Activated CD8-positive, alpha-beta memory T cell treated with anti-CD3 and anti-CD28 coated beads, Interleukin-2, amount 50 U/mL, for 4 hours (primary cell): Measurements from ENCODE around the gene MRPL14.
A peak's percentile ranks its signal among the peaks of the same experiment; 100 is the strongest.
"Not testable (repeated sequence)": the region's sequence is repeated elsewhere in the genome, so short reads cannot be mapped to it uniquely, and the experiment has no call there.

Source experiments
- DNase-seq: peaks from one replicate; pipeline ENCODE4 v3.0.0-alpha.2; 2020

Gene MRPL14

DNA sequence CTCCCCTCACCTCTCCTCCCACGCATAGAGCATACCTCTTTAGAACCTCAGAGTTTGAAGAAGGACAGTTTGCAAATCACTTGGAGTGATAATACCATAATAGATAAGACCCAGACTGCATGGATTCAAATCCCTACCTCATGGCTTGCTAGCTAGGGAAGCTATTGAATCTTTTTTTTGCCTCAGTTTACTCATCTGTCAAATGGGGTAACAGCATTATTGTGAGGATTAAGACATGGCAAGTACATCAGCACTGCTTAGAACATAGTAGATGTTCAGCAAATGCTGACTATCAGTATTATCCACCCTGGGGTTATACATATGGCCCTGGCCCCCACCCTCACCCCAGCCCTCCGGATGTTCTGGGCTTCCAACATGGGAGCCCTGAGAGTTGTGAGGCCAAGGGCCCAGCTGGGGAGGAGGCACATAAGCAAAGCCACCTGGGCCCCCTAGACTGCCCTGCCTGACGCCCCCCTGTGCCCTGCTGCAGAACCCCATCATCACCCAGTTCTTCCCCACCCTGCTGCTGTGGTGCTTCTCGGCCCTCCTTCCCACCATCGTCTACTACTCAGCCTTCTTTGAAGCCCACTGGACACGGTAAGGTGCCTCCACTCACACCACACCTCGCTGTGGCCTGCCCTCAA is 22.2 kb upstream of the MRPL14 start:
- DNase-seq = no peak

DNA sequence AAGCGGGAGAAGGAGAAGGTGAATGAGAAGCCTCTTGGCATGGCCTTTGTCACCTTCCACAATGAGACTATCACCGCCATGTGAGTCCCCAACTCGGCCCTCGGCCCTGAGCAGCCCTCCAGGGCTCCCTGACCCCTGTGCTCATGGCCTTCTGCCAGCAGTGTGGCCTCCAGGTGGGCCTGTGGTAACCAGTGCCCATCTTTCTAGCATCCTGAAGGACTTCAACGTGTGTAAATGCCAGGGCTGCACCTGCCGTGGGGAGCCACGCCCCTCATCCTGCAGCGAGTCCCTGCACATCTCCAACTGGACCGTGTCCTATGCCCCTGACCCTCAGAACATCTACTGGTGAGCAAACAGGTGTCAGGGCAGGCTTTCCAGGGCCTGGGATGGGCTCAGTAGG is 21.1 kb upstream of the MRPL14 start:
- DNase-seq = no peak

DNA sequence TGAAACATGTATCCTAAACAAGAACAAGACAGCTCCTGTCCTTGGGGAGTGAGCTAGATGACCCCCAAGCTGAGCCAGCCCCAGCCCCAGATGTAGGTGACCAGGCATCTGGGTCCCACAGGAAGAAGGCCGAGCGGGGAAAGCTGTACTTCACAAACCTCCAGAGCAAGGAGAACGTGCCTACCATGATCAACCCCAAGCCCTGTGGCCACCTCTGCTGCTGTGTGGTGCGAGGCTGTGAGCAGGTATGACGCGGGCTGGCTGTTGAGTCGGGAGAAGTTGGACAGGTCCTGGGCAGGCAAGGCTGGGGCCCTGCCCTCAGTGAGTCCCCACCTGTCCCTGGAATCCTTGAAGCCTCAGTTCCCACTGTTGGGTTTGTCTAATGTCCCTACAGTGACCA is 20.0 kb upstream of the MRPL14 start:
- no peak for DNase-seq

GRCh38 chr6:44146685-44147084 is 19.4 kb upstream of the MRPL14 start:
- no peak for DNase-seq

- DNase-seq = no peak
These were observed 18.6 kb upstream of the MRPL14 start for GRCh38 chr6:44145839-44146238.

DNA sequence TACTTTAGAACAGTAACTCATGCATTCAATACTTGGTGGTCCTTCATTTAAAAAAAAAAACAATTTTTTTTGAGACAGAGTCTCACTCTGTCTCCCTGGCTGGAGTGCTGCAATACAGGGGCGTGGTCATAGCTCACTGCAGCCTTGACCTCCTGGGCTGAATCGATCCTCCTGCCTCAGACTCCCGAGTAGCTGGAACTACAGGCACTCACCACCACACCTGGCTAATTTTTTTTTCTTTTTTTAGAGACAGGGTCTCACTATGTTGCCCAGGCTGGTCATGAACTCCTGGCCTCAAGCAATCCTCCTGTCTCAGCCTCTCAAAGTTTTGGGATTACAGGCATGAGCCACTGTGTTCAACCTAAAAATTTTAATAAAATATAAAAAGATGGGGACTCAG is 17.3 kb upstream of the MRPL14 start:
- DNase-seq = not testable (repeated sequence)

DNA sequence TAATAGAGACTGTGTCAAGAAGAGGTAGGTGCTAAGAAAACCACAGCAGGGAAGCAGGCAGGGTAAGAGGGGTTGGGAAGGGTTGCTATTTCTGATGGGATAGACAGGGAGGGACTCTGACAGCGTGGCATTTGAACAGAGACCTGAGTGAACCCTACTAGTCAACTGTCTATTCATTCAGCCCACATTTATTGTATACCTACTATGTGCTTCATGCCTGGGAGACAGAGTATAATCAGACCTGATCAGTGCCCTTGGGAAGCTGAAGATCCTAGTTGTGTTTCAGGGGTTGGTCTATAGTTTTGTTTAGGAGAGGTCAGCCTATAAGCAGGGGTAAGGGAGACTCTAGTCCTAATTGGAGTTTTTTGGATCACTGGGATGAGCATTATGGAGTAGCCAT is 16.5 kb upstream of the MRPL14 start:
- no peak for DNase-seq

GRCh38 chr6:44142835-44143234 is 15.6 kb upstream of the MRPL14 start:
- no peak for DNase-seq

GRCh38 chr6:44139351-44139743 is 12.1 kb upstream of the MRPL14 start:
- DNase-seq = no peak

DNA sequence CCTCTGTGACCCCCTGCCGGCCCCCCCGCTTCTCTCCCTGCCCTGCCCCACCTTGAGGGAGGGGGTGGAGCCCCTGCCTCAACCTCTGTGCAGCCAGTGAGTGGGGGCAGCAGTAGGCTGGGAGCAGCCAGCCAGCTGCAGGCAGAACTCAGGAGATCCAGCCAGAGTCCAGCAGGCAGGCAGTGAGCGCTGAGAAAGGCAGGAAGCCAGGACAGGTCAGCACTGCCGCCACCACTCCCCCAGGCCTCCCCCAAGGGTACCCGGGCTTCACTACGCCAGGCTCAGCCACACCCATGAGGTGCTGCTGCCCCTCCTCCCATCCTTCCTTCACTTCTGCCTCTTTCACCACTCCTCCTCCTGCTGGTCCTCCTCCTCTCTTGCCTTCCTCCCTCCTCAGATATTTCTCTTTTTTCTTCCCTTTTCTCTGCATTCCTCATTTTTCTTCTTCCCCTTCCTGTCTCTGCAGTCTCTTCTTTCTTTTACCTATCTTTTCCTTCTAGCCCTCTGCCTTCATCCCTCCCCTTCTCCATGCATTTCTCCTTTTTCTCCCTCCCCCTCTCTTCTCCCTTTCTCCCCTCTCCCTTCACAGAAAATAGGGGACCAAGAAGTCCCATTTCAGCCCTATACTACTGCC is 11.6 kb upstream of the MRPL14 start:
- DNase-seq = no peak

DNA sequence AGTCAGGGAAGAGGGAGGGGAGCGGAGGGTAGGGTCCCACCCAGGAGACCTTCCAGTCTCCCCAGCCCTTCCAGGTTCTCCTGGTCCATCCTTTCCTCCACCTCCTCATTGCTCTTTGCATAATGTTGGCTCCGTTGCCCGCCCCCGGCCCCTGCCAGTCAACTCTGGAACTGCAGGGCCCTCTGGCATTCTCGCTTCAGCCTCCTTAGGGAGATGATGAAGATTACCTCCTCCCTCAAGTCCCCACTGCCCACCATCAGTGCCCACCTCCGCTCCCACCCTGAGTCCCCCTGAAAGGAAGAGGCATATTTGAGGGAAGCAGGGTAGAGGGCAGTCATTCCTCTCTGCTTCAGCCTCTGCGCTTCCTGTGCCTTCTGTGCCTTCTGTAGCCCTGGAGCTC is 8.6 kb upstream of the MRPL14 start:
- no peak for DNase-seq

DNA sequence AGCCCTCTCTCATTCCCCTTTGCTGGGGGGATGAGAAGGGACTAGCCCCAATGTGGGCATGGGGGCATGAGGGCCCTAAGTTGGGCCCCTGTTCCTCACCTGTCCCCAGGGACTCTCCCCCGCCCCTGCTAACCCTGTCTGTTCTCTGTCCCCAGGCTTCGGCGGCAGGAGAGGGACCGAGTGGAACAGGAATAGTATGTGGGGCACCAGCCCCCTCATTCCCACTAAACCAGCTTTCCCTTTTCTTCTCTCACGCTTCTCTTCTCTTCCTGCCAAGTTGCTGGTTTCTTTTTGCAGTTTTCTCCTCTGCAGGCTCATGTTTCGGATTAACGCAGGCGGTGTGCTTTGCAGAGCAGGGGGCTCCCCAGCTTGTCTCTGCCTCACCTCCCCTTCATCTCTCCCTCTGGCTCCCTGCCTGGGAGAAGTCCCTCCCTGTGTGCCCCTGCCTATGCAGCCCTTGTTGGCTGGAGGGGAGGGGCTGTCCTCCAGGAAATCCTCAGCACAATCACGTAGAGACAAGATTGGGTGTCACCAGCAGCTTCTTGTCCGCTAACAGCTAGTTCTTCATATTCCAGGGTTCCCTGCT is 8.0 kb upstream of the MRPL14 start:
- no peak for DNase-seq

DNA sequence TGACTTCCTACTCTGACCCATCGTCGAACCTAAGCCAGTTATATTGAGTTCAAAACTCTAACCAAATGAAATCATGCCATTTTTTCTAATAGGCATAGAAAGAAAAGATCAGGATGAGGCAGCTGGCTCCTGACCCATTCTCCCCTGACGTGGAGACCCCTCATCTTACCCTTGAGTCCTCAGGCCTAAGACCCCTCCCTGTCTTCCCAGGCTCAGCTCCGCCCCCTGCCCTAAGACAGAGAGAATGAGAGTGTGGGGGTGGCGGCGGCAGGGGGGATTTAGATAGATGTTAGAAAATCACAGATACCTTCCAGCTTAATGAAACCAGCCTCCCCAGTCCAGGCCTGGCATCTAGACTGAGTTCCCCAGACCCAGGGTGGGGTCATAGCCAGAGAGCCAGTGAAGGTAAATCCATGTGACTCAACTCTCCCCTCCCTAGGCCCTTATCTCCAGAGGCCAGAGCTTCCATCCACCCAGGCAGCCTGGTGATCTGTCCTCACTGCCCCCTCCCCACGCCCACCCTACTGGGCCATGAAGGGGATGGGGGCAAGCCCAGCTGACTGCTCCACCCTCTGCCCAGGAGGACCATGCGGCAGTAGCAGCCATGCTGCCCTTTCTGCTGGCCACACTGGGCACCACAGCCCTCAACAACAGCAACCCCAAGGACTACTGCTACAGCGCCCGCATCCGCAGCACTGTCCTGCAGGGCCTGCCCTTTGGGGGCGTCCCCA is 6.9 kb upstream of the MRPL14 start:
- no peak for DNase-seq

DNA sequence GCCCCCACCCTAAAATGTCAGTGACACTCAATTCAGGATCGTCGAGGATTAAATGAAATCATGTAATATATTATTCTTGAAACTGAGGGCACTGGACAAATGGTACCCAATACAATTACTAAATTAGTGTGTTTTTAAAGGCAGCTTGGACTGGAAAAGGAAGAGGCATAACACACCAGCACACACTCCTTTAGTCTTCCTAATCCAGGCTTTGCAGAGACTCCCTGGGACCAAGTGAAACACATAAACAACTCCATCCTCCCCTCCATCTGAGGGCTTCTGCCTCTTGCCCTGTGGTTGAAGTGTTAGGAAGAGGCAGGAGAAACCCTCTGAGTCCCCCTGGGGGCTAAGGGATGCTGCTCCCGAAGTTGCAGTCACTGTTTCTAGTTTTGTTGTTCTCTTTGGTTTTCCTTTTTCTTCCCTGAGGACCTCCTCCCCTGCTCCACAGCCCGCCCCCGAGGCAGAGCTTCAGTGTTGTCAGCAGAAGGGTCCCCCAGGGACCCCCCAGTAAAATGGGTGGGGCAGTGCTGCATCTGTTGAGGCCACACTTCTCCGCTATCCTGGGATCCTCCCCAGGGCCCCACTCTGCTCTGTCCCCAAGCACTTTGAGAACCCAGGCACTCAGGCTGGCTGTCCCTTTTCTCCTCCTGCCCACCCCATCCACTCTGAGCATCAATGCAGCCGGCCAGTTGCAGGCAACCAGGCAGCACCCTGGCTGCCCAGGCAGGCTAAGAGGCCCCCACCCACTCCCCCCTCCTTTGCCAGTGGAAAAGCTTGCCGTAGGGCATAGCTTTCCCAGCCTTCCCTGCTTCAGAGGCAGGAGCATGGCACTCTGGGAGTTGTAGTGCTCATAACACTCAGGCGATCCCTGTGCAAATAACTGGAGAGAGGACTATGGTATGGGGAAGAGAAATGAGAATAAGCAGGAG is 6.0 kb upstream of the MRPL14 start:
- no peak for DNase-seq

DNA sequence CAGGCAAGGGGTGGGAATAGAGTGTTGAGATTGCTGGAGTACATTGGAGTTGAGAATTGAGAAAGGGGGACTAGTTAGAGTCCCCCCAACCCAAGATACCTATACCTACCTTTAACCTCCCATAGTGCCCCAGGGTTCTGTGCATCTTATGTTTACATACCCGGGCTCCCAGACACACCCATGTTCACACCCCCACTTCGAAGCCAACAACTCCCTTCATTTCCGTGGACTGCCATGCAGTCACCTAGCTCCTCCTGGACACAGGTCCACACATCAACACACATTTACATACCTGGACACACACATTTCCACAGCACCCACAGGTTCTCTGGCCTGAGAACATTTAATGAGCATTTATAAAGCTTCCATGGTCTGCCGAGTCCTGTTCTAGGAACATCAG is 5.2 kb upstream of the MRPL14 start:
- no peak for DNase-seq

DNA sequence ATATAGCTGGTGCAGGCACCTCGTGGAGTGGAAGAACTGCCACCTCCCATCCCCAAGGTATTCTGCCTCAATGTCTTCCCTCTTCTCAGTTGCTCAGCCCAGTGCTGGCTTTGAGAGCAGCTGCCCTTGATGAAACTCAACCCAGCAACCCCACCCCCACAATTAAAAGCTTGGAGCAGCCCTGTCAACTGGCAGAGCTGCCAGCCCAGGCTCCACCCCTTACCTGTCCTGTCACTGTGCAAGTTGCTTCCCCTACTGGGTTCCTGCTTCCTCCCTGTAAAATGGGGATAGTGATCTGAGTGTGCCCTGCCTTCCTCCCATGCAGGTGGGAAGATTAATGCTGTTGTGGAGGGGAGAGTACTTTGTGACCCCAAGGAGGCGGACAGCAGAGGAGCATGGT is 4.6 kb upstream of the MRPL14 start:
- DNase-seq = no peak

GRCh38 chr6:44129841-44130322 is 2.6 kb upstream of the MRPL14 start:
- DNase-seq = no peak

- no peak for DNase-seq
These were observed 1.0 kb upstream of the MRPL14 start for GRCh38 chr6:44128020-44128917.

GRCh38 chr6:44126320-44127149 is 717 bp downstream of the MRPL14 start:
- peak; percentile 74 for DNase-seq

GRCh38 chr6:44123544-44123943 is 3.7 kb downstream of the MRPL14 start:
- no peak for DNase-seq

DNA sequence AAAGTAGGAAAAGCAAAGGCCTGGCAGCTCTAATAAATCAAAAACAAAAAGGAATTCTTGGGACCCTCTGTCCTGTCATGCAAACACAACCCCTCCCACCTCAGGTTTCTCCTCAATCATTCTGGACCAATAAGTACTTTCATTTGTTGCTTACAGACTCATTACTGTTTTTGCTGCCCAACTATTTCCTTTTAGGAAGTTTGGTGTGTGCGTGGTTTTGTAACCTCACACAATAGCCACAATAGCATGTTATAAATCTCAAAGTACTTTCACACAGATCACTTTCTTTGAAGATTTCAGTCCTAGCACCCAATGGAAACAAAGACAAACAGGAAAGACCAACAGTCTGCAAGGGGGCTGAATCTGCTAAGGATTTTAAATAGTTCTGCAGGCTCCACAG is 4.5 kb downstream of the MRPL14 start:
- no peak for DNase-seq
